Bronchus fibroblast of lung (primary cell): Measurements from ENCODE around the gene ETV3. TPM values are rescaled to one million over a fixed set of nuclear protein-coding genes. Genes with fewer than 3 reads are reported as not detected.

Source experiments
- total RNA-seq: library from RNA; depleted of rRNA; stranded (reverse); fragments of >200 nt; gene quantifications from 2 replicates; pipeline ENCODE4 v1.2.3, GENCODE V29; 2015

Gene ETV3
- total RNA-seq = 6.6 and 7.1 TPM in 2 replicates

DNA sequence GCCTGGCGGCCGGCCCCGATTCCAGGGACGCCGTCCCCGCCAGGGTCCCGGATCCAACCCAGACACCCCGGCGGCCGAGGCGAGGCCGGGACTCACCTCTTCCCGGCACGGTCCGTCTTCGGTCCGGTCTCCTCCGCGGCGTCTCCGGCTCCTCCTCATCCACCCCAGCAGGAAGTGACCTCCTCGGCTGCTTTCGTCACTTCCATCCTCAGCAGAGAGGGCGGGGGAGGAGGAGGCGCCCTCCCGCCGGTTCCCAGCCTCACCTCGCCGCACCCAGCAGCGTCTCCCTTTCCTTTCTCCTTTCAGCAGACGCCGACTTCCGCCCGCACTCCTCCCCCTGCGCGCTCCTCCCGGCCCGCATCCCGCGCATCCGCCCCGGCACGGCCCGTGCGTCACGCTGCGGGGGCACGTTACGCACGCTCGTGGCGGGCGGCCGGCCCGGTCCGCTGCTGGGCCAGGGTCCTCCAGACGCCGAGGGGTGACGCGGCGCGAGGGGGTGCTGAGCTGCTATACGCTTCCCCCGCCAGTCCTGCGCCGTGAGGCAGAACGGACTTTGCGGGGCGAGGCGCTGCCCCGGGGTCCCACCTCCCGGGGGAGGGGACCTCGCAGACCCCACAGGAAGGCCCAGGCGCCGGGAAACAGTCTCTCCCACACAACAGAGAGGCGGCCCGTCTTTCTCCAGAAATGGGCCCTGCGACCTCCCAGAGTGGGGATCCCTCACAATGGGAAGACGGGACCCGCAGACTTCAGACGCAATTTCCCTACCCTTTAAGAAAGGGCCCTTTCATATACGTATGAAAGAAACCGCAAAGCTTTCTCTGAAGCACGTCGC lies at the start of gene ETV3:
ETV3 (minus strand) TSS at position 176 of the 832 bp plus-strand sequence. CDS start 2,043 bp downstream, outside the sequence.

DNA sequence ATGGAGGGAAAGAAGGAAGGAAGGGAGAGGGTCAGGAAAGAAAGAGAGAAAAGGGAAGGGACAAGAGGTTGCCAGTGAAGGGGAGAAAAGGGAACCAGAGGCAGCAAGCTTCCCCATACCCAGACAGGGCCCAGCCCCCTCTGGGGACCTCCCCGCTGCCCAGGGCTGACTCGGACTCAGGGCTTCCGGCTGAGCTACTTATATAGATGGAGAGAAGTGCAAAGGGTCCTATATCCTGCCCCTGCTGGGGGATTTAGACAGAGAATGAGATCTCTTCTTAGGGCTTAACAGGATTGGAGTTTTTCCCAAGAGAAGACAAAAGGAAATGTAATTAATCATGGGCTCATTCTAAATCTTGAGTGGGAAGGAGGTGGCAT lies 38.6 kb downstream of the ETV3 start, which contains the start of gene ETV3L:
ETV3L (minus strand) TSS at position 176 of the 377 bp plus-strand sequence. CDS start 285 bp downstream, outside the sequence.

Other genes starting within 250 kb of the ETV3 start
- gene PEAR1, start 244.7 kb downstream of the ETV3 start, total RNA-seq = 21.1 and 24.0 TPM in 2 replicates
- gene LRRC71, start 217.8 kb downstream of the ETV3 start, total RNA-seq = 0.15 and 1.3 TPM in 2 replicates
- 12.6 and 14.6 TPM in 2 replicates for gene ARHGEF11, start 92.7 kb downstream of the ETV3 start, total RNA-seq
- gene ETV3L, start 38.6 kb downstream of the ETV3 start, total RNA-seq = not detected in 2 replicates